HEK293 (cell line): ENCODE measurements around the gene PDK3.

Experiments
- CTCF ChIA-PET: fragments of 350-600 bp; formaldehyde crosslinking; extraction: SDS; loops from one replicate; lab custom pipeline; 2021; ENCODE audit warnings: antibody characterized with exemption; lab: Yijun Ruan, JAX
- POLR2A ChIA-PET: fragments of 300-600 bp; formaldehyde crosslinking; extraction: SDS; loops from one replicate; lab custom pipeline; 2020; ENCODE audit warnings: antibody characterized with exemption, inconsistent platforms; lab: Yijun Ruan, JAX
- H3K27ac ChIP-seq: fragments of 200-500 bp; sonication (Bioruptor generic); 2 replicates; pipeline ENCODE4 v1.5.1; 2014; ENCODE audit warnings: low read depth, low read length, control low read depth, inconsistent platforms; ENCODE audit errors: extremely low read depth
- H3K36me3 ChIP-seq, 2 experiments: fragments of 200-500 bp in 1 of 2; sonication (Bioruptor generic) in 1 of 2; 1 replicate in 1 of 2; 2 replicates in 1 of 2; pipeline ENCODE4 v1.5.1; 2014 to 2017; ENCODE audit warnings: inconsistent platforms in 2 of 2, low read length in 2 of 2; ENCODE audit not compliant: control insufficient read depth in 2 of 2, insufficient read depth in 1 of 2
- H3K4me1 ChIP-seq: fragments of 200-500 bp; sonication (Bioruptor generic); 2 replicates; pipeline ENCODE4 v1.5.1; 2014; ENCODE audit warnings: mild to moderate bottlenecking, low read length, inconsistent platforms; ENCODE audit not compliant: control insufficient read depth, insufficient read depth
- H3K4me3 ChIP-seq: 2 replicates; pipeline ENCODE4 v1.5.1; 2011; ENCODE audit warnings: low read depth, mild to moderate bottlenecking, control low read depth, low read length, moderate library complexity
- H3K9me3 ChIP-seq: fragments of 200-500 bp; sonication (Bioruptor generic); 2 replicates; pipeline ENCODE4 v1.5.1; 2014; ENCODE audit warnings: low read depth, low read length, inconsistent platforms; ENCODE audit not compliant: control insufficient read depth, insufficient read depth
- PRDM6 ChIP-seq: fragments of 450-650 bp; formaldehyde crosslinking; IDR thresholded peaks from 2 replicates; pipeline ENCODE4 v1.5.1; 2017; ENCODE audit warnings: missing biosample characterization, missing genetic modification characterization
- SCRT2 ChIP-seq: fragments of 450-650 bp; formaldehyde crosslinking; IDR thresholded peaks from 2 replicates; pipeline ENCODE4 v1.5.1; 2016; ENCODE audit warnings: missing biosample characterization, missing genetic modification characterization
- SETDB1 ChIP-seq: IDR thresholded peaks from one replicate; pipeline ENCODE4 v1.6.1; 2017; ENCODE audit warnings: mild to moderate bottlenecking, low read length, moderate library complexity, mixed read lengths; ENCODE audit not compliant: insufficient read length
- SP3 ChIP-seq: fragments of 450-650 bp; formaldehyde crosslinking; IDR thresholded peaks from 2 replicates; pipeline ENCODE4 v1.5.1; 2016; ENCODE audit warnings: missing biosample characterization, missing genetic modification characterization
- YY2 ChIP-seq: fragments of 450-650 bp; formaldehyde crosslinking; IDR thresholded peaks from 2 replicates; pipeline ENCODE4 v1.5.1; 2016; ENCODE audit warnings: missing biosample characterization, missing genetic modification characterization
- ZBTB1 ChIP-seq: fragments of 450-650 bp; formaldehyde crosslinking; IDR thresholded peaks from 2 replicates; pipeline ENCODE4 v1.5.1; 2016; ENCODE audit warnings: missing biosample characterization, missing genetic modification characterization
- ZFHX2 ChIP-seq: fragments of 450-650 bp; formaldehyde crosslinking; conservative IDR thresholded peaks from 2 replicates; pipeline ENCODE4 v1.5.1; 2016; ENCODE audit warnings: missing biosample characterization, missing genetic modification characterization
- ZNF132 ChIP-seq: fragments of 450-650 bp; formaldehyde crosslinking; IDR thresholded peaks from 2 replicates; pipeline ENCODE4 v1.5.1; 2017; ENCODE audit warnings: missing biosample characterization, missing genetic modification characterization, borderline replicate concordance
- ZNF140 ChIP-seq: fragments of 450-650 bp; formaldehyde crosslinking; IDR thresholded peaks from 2 replicates; pipeline ENCODE4 v1.5.1; 2016; ENCODE audit warnings: missing biosample characterization, missing genetic modification characterization
- ZNF175 ChIP-seq: fragments of 450-650 bp; formaldehyde crosslinking; IDR thresholded peaks from 2 replicates; pipeline ENCODE4 v1.5.1; 2016; ENCODE audit warnings: missing biosample characterization, missing genetic modification characterization
- ZNF223 ChIP-seq: fragments of 450-650 bp; formaldehyde crosslinking; IDR thresholded peaks from 2 replicates; pipeline ENCODE4 v1.5.1; 2016; ENCODE audit warnings: missing biosample characterization, missing genetic modification characterization
- ZNF324 ChIP-seq: fragments of 450-650 bp; formaldehyde crosslinking; IDR thresholded peaks from 2 replicates; pipeline ENCODE4 v1.5.1; 2016; ENCODE audit warnings: missing biosample characterization, missing genetic modification characterization
- ZNF571 ChIP-seq: fragments of 450-650 bp; formaldehyde crosslinking; IDR thresholded peaks from 2 replicates; pipeline ENCODE4 v1.5.0; 2017; ENCODE audit warnings: missing biosample characterization, missing genetic modification characterization
- ZNF664 ChIP-seq: fragments of 450-650 bp; formaldehyde crosslinking; IDR thresholded peaks from 2 replicates; pipeline ENCODE4 v1.5.1; 2016; ENCODE audit warnings: missing biosample characterization, missing genetic modification characterization
- TF ChIP-seq, protein P1 (sequence below): fragments of 450-650 bp; IDR thresholded peaks from 2 replicates; pipeline ENCODE4 v1.5.1; 2018; ENCODE audit warnings: missing biosample characterization, mild to moderate bottlenecking, missing genetic modification characterization

PDK3 gene

DNA sequence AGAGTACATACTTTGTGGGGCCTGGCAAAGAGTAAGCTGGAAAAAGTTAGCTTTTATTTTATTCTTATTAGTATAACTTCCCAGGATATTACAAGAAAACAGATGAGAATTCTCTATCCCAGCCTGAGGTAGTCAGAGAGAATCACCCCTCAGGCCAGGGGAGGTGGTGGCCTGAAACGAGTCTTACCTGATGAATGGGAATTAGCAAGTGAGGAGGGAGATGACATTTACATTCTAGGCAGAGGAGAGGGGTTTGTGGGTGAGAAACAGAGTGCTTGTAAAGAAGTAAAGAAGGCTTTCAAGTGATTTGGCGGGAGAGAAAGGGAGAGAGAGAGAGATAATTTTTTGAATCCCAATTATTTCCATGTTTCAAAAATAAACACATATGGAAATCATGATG lies 39.3 kb upstream of the PDK3 start (continued):
- TF ChIP-seq, protein P1, sequence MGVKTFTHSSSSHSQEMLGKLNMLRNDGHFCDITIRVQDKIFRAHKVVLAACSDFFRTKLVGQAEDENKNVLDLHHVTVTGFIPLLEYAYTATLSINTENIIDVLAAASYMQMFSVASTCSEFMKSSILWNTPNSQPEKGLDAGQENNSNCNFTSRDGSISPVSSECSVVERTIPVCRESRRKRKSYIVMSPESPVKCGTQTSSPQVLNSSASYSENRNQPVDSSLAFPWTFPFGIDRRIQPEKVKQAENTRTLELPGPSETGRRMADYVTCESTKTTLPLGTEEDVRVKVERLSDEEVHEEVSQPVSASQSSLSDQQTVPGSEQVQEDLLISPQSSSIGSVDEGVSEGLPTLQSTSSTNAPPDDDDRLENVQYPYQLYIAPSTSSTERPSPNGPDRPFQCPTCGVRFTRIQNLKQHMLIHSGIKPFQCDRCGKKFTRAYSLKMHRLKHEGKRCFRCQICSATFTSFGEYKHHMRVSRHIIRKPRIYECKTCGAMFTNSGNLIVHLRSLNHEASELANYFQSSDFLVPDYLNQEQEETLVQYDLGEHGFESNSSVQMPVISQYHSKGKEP (tag by site-specific recombination), result no peak
- no peak for TF ChIP-seq SETDB1
- no peak for TF ChIP-seq ZBTB1 (tag by site-specific recombination)
- TF ChIP-seq PRDM6 (tag by site-specific recombination), result no peak
- TF ChIP-seq ZNF571 (tag by site-specific recombination), result no peak
- no peak for TF ChIP-seq ZNF223 (tag by site-specific recombination)
- no peak for TF ChIP-seq ZNF140 (tag by site-specific recombination)
- no peak for TF ChIP-seq YY2 (tag by site-specific recombination)

- TF ChIP-seq SCRT2 (tag by site-specific recombination), result peak; percentile 45; the same call in 1 of the 2 replicates
- TF ChIP-seq ZNF175 (tag by site-specific recombination), result no peak
- TF ChIP-seq, all 188 proteins: peak for 1
- ChIA-PET CTCF (no interaction called here), POLR2A (no interaction called here)
- no peaks in the 10 kb centered on the region for H3K36me3 ChIP-seq
- no peak overlapping the region for H3K27ac ChIP-seq
- H3K4me1 ChIP-seq, result no peaks in the 10 kb centered on the region
- no peak overlapping the region for H3K4me3 ChIP-seq
- no peaks in the 10 kb centered on the region for H3K9me3 ChIP-seq
Measured at GRCh38 chrX:24426340-24426913, 38.7 kb upstream of the PDK3 start.

GRCh38 chrX:24426921-24427746 lies 38.0 kb upstream of the PDK3 start:
- Histone ChIP-seq H3K9me3 (no peaks in the 10 kb centered on the region), H3K27ac (no peak overlapping the region)
- POLR2A ChIA-PET, result no interaction called here
- CTCF ChIA-PET, result no interaction called here
- TF ChIP-seq ZFHX2 (tag by site-specific recombination) (peak; percentile 48), ZNF664 (tag by site-specific recombination) (no peak)
- TF ChIP-seq, all 188 proteins: peak for 1
- no peak overlapping the region for H3K4me3 ChIP-seq
- no peaks in the 10 kb centered on the region for H3K36me3 ChIP-seq
- H3K4me1 ChIP-seq, result no peaks in the 10 kb centered on the region

GRCh38 chrX:24427747-24428019 lies 37.4 kb upstream of the PDK3 start:
- Histone ChIP-seq H3K4me3 (no peak overlapping the region), H3K4me1 (no peaks in the 10 kb centered on the region), H3K27ac (no peak overlapping the region), H3K36me3 (no peaks in the 10 kb centered on the region), H3K9me3 (no peaks in the 10 kb centered on the region)
- CTCF ChIA-PET, result no interaction called here
- POLR2A ChIA-PET, result no interaction called here
- TF ChIP-seq ZNF324 (tag by site-specific recombination), result no peak
- no peak for TF ChIP-seq ZNF132 (tag by site-specific recombination)
- TF ChIP-seq SP3 (tag by site-specific recombination), result no peak
